LHCN-M2 (cell line): ENCODE measurements around the gene IER3. TPM values are rescaled to one million over a fixed set of nuclear protein-coding genes. Genes with fewer than 3 reads are reported as not detected.

ENCODE experiments used
- DNase-seq: peaks from one replicate; pipeline ENCODE4 v3.0.0-alpha.2; 2012; ENCODE audit warnings: low read depth
- total RNA-seq: library from RNA; depleted of rRNA; stranded (reverse); fragments of >200 nt; gene quantifications from 2 replicates; pipeline ENCODE4 v1.2.3, GENCODE V29; 2014; rRNA removed

Gene IER3
- total RNA-seq, 1 experiment from 2014 or later, result 51.0 TPM

GRCh38 chr6:30707281-30707850 lies 37.0 kb downstream of the IER3 start:
- DNase-seq, result no peak

- DNase-seq, result no peak
These were observed 38.7 kb downstream of the IER3 start for GRCh38 chr6:30705620-30706019.

GRCh38 chr6:30703821-30704220 lies 40.5 kb downstream of the IER3 start:
- DNase-seq, result no peak

GRCh38 chr6:30703011-30703410 lies 41.3 kb downstream of the IER3 start:
- no peak for DNase-seq

- DNase-seq, result no peak
These were observed 44.0 kb downstream of the IER3 start for GRCh38 chr6:30700340-30700739.

GRCh38 chr6:30696432-30696831 lies 47.9 kb downstream of the IER3 start:
- no peak for DNase-seq

Other genes starting within 250 kb of the IER3 start
- 51.1 TPM in 2 replicates for gene GNL1, start 188.1 kb downstream of the IER3 start, total RNA-seq
- gene PRR3, start 187.3 kb downstream of the IER3 start, total RNA-seq, result 9.6 and 13.7 TPM in 2 replicates
- 46.6 and 69.5 TPM in 2 replicates for gene ABCF1, start 173.1 kb downstream of the IER3 start, total RNA-seq
- gene PPP1R10, start 127.3 kb downstream of the IER3 start, total RNA-seq, result 37.9 and 43.9 TPM in 2 replicates
- 56.5 and 67.9 TPM in 2 replicates for gene MRPS18B, start 126.7 kb downstream of the IER3 start, total RNA-seq
- 6.0 and 6.5 TPM in 2 replicates for gene ATAT1, start 117.7 kb downstream of the IER3 start, total RNA-seq
- gene C6orf136, start 97.4 kb downstream of the IER3 start, total RNA-seq, result 3.2 and 7.2 TPM in 2 replicates
- gene DHX16, start 71.5 kb downstream of the IER3 start, total RNA-seq, result 36.1 and 40.0 TPM in 2 replicates
- gene PPP1R18, start 57.9 kb downstream of the IER3 start, total RNA-seq, result 94.5 and 105 TPM in 2 replicates
- 19.9 and 27.6 TPM in 2 replicates for gene NRM, start 53.6 kb downstream of the IER3 start, total RNA-seq
- 12.4 and 16.3 TPM in 2 replicates for gene MDC1, start 27.3 kb downstream of the IER3 start, total RNA-seq
- 1,379 and 1,474 TPM in 2 replicates for gene TUBB, start 24.2 kb downstream of the IER3 start, total RNA-seq
- gene FLOT1, start 1.9 kb downstream of the IER3 start, total RNA-seq, result 207 and 208 TPM in 2 replicates
- gene DDR1, start 140.0 kb upstream of the IER3 start, total RNA-seq, result 43.1 and 47.0 TPM in 2 replicates
- gene GTF2H4, start 163.7 kb upstream of the IER3 start, total RNA-seq, result 9.0 and 16.2 TPM in 2 replicates
- 21.9 and 26.5 TPM in 2 replicates for gene VARS2, start 169.7 kb upstream of the IER3 start, total RNA-seq
- gene SFTA2, start 187.6 kb upstream of the IER3 start, total RNA-seq, result not detected in 2 replicates
- not detected in 2 replicates for gene MUCL3, start 196.4 kb upstream of the IER3 start, total RNA-seq
- not detected in 2 replicates for gene MUC21, start 239.2 kb upstream of the IER3 start, total RNA-seq